Measurements from ENCODE around the gene STK32A.

Gene STK32A

GRCh38 chr5:147381555-147381954 lies 146.7 kb downstream of the STK32A start:
- TF ChIP-seq, protein P1, sequence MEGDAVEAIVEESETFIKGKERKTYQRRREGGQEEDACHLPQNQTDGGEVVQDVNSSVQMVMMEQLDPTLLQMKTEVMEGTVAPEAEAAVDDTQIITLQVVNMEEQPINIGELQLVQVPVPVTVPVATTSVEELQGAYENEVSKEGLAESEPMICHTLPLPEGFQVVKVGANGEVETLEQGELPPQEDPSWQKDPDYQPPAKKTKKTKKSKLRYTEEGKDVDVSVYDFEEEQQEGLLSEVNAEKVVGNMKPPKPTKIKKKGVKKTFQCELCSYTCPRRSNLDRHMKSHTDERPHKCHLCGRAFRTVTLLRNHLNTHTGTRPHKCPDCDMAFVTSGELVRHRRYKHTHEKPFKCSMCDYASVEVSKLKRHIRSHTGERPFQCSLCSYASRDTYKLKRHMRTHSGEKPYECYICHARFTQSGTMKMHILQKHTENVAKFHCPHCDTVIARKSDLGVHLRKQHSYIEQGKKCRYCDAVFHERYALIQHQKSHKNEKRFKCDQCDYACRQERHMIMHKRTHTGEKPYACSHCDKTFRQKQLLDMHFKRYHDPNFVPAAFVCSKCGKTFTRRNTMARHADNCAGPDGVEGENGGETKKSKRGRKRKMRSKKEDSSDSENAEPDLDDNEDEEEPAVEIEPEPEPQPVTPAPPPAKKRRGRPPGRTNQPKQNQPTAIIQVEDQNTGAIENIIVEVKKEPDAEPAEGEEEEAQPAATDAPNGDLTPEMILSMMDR (conservative IDR thresholded peaks at IDR 0.05): no peak
- H3K27ac ChIP-seq: no peak overlapping the region

DNA sequence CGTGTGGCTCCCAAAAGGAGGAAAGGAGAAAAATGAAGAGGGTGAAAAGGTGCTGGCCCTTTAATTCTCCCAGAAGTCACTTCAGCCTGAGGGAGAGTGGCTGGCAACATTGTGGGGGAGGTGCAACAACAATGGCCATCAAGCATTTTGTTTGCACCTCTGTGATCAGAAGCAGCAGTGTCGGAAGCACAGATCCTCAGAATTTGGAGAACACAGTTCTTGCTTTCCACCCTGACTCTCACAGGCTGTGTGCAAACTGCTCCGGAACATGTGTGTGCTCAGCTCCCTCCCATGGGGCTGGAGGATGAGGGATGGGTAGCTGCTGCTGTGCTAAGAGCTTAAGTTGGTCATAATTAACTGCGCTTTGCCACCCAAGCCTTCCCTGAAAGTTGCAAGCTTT lies 147.9 kb downstream of the STK32A start:
- H3K27ac ChIP-seq: peak overlapping the region; percentile 82
- TF ChIP-seq, protein P1 (conservative IDR thresholded peaks at IDR 0.05): no peak

GRCh38 chr5:147384346-147385193 lies 149.7 kb downstream of the STK32A start:
- TF ChIP-seq, protein P1 (conservative IDR thresholded peaks at IDR 0.05): no peak

GRCh38 chr5:147387109-147387508 lies 152.3 kb downstream of the STK32A start:
- H3K27ac ChIP-seq: no peak overlapping the region
- TF ChIP-seq, protein P1 (conservative IDR thresholded peaks at IDR 0.05): no peak

More at GRCh38 chr5:147384346-147385193, 149.7 kb downstream of the STK32A start:
- H3K27ac ChIP-seq: no peak overlapping the region

DNA sequence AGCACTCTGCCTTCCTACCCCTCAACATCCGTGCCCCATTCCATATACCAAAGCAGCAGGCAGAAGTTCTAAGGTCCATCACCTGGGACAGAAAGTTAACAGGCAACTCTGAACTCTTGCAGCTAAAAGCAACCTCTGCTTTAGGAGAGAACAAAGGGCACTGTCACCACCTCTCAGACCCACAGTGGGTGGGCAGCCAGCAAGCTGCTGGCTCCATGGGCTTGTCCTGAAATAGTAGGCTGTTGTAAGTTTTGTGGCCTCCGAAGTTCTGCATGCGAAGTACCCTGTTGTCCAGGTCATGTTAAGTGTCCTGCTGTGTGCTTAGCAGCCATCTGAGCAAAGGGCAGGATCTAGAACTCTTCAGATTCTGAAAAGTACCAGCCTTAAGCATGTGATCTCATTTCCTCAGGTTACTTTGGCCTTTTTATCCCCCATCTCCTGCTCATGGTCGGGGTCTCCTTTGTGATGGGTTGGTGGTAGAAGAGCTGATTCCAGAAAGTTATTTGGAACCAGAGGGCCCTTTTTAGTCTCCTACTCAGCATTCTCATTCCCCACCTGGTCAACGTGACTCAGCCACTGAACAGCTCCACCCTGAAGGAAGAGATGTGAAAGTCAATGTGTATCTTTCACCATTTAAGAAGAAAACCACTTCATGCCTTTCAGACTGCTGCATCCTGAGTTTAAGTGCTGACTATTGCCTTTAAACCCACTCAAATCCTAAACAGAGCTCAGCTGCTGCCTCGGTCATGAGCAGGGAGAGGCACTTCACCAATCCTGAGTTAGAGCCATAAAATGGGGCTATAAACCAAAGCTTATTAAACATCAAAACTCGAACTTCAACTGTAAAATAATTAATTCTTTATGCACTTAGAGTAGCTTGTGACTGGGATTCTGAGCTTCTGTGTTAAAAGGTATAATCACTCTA lies 153.6 kb downstream of the STK32A start:
- H3K27ac ChIP-seq: no peak overlapping the region
- TF ChIP-seq, protein P1 (conservative IDR thresholded peaks at IDR 0.05): no peak

- no peak overlapping the region for H3K27ac ChIP-seq
- TF ChIP-seq, protein P1 (conservative IDR thresholded peaks at IDR 0.05): no peak
These were observed 155.9 kb downstream of the STK32A start for GRCh38 chr5:147390654-147391225.

DNA sequence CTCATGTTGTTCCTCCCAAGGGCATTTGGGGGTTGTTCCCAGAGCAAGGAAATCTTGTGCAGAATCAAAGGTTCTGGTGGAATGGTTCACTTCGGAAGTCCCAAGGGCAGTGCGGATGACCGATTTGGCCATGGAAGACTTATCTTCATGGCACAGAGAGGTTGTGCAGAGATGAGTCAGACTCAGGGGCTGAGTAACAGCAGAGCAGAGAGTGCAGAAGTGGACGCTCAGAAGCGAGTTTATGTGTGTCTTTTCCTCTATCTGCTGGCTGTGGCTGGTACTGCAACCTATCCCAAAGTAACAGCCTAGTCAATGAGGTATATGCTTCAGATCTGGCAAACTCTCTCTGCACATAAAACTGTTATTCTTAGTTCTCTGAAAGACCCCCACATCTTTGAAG lies 157.0 kb downstream of the STK32A start:
- H3K27ac ChIP-seq: no peak overlapping the region
- TF ChIP-seq, protein P1 (conservative IDR thresholded peaks at IDR 0.05): peak; percentile 72
